Measurements from ENCODE around the gene IQGAP2.

DNA sequence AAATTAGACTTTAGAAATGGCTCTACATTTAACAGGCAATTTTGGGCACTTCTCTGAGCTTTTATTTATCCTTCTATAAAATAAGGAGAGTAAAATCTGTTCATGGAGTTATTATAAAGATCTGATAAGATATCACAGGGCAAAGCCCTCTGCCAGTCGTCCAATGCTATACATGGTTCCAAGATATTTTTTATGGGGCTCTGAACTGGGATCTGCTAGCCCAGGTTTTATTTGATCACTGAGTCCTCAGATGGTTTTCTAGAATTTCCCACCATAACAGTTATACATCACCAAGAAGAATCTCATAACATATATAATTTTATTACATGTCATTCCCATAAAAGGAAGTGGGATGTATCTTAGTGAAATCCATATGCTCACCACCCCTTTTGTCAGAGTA is 23.2 kb upstream of the IQGAP2 start:
- TF ChIP-seq POLR2AphosphoS5 (IDR thresholded peaks at IDR 0.05; ENCODE audit: borderline replicate concordance, low read depth, low read length) (no peak), EZH2 (IDR thresholded peaks at IDR 0.05) (no peak)
